Left hindlimb (tissue), 1 donor: ENCODE measurements around the gene ZNF593.
A peak's percentile ranks its signal among the peaks of the same experiment; 100 is the strongest.

Experiments
- DNase-seq: peaks from one replicate; pipeline ENCODE4 v3.0.0-alpha.2; 2018

ZNF593 gene

DNA sequence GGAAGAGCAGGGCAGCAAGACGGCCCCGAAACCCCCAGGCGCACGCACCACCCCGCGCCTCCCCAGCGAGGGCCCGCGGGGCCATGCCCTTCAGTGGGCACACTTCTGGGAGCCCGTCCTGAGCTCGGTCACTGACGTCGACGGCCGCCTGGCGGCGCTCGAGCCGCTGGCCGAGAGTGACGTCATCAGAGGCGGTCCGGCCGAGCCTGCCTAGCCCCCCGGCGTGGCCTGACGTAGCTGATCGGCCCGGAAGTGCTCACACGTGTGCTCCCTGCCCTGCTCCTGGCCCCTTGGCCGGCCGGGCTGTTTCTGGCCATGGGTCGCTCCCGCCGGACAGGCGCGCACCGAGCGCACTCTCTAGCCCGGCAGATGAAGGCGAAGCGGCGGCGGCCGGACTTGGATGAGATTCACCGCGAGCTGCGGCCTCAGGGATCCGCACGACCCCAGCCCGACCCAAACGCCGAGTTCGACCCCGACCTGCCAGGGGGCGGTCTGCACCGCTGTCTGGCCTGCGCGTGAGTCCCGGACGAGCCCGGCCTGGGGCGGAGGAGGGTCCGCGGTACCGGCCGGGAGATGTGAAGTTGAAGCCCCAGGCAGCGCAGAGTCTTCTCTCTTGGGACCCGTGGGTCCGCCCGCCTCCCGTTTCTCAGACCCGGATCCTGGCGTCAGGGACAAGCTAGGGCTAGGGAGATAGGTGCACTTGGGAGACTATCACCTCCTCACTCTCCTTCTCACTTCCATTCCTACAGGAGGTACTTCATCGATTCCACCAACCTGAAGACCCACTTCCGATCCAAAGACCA is at the start of gene ZNF593:
Gene ZNF593, plus strand, starts transcription at position 240 of the 803 bp plus-strand sequence. Its CDS starts 76 bp downstream, at position 316.
- peak; percentile 93 for DNase-seq

DNA sequence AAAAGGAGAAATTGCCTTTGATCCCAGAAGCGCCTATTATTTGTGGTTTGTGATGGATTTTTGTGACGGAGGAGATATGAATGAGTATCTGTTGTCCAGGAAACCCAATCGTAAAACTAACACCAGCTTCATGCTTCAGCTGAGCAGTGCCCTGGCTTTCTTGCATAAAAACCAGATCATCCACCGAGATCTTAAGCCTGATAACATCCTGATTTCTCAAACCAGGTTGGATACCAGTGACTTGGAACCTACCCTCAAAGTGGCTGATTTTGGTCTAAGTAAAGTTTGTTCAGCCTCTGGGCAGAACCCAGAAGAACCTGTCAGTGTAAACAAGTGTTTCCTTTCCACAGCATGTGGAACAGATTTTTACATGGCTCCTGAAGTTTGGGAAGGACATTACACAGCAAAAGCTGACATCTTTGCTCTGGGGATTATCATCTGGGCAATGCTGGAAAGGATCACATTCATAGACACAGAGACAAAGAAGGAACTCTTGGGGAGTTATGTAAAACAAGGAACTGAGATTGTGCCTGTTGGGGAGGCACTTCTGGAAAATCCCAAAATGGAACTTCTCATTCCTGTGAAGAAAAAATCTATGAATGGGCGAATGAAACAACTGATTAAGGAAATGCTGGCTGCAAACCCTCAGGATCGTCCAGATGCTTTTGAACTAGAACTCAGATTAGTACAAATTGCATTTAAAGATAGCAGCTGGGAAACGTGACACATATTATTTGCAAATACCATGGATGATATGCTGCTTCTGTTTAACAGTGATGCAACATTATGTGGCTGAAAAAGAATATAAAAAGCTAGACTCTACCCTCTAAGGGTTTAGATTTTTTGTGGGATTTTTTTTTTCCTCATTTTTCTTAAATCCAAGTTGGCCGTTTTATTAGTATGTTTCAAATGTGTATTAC is 47.6 kb upstream of the ZNF593 start:
- no peak for DNase-seq

DNA sequence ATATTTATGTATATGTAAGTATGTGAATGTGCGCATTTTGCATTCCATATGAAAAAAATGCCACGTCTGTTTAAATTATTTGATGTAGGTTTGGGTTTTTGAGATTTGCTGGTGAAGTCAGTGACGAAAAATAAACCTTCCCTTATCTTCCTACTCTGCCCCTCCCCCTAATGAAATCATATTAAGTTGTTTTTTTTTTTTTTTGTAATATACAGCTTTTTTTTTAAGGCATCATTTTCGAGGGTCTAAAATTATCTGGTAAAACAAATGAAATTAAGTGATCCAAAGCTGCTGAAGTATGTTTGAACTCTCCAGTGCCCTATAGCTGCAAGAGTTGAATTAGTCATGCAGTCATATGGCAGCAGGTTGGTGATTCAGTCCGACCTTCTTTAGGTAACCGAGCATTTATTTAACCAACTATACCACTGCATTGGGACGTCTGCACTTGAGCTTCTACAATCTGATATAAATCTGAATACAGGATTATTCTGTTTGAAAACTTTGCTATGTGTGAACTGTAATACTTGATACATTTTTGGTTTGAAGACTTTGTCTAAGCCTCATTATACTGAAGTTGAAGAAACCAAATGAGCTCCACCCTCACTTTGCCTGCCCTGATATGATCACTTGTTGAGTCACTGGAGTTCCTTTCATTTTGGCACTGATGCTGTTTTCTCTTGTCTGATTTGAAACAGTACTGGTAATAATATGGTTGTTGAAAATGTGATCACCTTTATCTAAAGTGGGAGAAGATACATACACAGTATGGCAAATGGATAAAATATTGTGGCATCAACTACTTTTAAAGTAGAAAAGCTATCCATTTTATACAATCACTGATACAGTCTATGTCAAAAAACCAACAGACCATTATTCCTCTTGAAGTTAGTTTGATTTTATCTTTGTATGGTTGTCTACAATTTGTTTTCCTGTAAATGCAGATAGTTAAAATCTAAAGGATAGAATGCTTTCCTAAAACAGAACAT is 46.4 kb upstream of the ZNF593 start:
- DNase-seq: no peak

DNA sequence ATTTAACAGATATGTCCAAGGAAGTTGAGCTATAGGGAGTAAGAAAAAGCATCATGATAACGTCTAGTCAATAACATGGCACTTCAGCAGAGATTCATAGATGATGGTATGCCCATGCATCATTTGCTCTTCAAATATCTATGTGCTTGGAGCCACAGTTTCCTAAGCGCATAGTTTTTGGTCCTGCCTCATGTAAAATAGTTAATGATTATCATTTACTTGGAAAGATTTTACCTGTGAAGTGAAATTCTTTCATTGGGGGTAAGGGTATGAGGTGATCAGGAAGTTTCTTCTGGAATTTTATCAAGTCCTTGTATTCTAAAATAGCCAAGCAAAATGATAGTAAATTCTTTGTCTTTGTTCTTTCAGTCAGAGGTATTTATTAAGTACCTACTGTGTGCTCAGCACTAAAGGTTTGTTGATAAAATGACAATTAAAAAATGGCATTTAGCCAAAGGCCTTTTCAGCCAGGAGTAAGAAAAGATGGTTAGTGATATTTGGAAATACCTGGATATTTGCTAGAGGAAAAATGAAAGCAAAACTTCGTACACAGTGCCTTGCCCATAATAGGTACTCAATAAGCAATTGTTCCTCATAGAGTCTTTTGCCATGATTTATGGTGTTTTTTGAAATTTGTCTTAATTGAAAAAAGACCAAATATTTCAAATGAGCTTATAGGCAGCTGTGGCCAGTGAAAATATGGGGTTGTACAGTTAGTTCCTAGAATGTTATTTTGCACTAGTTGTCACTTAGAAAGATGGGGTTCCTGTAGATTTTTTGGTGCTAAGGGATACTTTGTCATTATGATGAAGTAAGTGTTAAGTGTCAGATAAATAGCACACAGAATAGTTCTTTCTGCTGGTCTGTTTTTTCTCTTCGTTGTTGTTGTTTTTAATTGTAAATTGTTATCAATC is 45.0 kb upstream of the ZNF593 start:
- DNase-seq: no peak

DNA sequence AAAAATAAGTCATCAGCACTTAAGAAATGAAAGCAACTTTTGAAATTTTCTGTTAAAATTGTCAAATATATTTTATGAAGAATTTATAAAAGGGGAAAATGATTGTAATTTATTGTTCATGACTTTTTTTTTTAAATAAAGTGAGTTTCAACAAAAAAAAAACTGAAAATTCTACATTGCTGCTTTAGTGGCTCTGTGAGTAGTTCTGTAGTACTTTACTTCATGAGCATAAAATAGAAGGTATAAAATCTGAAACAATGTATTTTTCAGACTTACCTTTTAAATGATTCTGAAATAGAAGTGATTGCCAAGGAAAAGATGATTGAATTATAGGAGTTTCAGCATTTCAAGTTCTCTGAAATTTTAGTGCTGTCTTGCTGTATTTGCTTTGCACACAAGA is 44.3 kb upstream of the ZNF593 start:
- DNase-seq: no peak

DNA sequence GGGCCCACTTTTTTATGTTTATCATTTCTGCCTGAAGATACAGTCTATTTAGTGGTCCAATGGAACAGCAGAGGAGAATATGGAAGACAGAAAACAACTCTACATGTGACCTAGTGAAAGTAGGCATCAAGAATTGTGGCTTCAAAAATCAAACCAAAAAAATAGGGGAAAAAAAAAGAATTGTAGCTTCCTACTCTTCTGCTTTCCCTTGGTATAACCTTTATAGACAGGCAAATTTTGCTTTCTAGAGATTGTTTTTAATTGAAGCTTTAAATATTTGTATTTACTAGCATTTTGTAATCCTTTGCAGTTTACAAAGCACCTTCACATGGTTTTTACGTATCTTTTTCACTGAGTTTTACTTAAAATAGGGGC is 43.8 kb upstream of the ZNF593 start:
- DNase-seq: no peak

DNA sequence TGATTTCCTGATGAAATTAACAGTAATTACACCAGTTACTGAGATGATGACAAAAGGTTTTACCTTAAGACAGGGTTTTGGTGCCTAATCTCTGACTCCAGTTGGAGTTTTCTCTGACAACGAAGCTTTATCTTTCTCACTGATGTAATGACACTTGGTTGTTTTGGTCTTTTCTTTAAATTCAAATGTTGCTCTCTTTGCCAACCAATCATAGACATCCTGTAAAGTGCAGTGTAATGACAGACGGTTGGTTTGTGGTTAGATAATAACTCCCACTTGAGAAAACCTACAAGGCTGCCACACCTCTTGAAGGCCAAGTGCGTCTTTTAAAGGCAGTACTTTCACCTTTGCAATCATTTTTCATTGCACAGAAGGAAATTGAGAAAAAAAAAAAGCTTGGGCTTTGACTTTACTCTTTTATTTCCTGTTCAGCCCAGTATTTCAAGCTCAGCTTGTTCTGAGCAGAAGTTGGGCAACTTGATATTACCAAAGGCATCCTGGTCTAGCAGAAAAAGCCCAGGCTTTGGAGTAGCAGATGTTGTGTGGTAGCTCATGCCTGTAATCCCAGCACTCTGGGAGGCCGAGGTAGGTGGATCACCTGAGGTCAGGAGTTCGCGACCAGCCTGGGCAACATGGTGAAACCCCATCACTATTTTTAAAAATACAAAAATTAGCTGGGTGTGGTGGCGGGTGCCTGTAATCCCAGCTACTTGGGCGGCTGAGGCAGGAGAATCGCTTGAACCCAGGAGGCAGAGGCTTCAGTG is 43.2 kb upstream of the ZNF593 start:
- no peak for DNase-seq

DNA sequence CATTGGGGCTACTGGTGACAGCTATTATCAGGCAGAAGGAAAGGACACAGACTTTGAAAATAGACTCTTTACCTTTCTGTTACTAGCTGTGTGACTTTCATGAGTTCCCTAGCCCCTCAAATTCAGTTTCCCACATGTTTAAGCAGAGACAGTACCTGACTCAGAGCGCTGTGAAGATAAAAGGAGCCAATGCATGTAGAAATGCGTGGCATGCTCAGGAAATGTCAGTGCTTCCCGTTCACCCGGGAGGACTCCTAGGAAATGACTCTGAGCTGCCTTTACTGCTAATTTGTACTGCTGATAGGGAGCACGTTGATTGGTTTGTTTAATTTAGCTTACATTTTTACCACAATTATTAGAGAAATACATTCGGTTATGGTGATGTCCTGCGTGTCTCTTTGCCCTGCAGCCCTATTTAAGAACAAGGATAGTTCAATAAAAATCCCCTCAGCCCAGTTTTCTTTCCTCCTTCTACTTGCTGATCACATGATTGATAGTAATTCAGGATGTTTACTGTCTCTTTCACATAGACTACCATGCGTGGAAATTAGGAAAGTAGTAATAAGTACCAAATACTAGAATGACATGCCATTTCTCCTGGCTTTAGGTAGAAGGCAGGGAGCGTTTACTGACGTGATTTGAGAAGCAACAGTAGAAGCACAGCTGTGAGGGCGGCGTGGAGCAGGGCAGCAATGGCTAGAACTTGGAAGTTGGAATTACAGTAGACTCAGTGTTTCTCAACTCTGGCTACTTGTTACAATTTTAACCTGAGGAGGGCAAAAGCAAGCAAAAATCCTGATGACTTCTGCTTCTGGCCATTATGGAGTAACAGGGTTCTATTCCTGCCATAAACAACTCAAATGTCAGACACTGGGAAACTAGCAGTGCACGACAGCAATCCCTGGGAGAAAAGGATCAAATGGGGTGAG is 42.2 kb upstream of the ZNF593 start:
- no peak for DNase-seq

DNA sequence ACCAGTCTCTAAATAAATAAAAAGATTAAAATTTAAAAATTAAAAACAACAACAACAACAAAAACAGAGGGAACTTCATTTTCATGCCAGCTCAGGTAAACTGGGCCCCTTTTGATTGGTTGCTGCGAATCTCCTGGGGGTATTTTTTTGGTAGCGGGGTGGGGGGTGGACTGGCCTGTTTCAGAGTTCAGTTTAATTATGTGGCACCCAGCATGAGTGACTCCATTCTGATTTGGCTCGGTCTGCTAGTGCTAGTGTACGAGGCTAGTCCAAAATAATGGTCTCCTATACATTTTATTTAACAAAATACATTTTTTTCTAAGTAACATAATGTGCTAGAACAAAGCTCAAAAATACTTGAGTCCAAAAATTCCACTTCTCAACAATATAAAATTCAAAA is 39.9 kb upstream of the ZNF593 start:
- DNase-seq: no peak

DNA sequence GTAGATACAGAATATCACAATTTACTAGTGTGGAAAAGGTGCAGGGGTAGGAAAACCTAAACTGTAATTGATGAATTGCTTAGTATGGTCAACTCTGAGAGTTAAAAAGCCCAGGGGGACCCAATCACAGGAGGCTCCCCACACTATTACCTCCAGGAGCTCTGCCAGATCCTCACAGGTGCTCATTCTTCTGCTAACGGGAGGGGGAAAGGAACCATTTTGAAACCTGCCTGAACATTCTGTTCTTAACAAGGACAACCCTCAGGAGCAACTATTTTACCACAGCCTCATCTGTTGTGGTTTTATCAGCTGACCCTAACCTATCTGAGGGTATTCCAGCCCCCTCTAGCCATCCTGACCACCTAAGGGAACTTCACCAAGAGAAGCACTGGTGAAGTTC is 39.0 kb upstream of the ZNF593 start:
- no peak for DNase-seq

DNA sequence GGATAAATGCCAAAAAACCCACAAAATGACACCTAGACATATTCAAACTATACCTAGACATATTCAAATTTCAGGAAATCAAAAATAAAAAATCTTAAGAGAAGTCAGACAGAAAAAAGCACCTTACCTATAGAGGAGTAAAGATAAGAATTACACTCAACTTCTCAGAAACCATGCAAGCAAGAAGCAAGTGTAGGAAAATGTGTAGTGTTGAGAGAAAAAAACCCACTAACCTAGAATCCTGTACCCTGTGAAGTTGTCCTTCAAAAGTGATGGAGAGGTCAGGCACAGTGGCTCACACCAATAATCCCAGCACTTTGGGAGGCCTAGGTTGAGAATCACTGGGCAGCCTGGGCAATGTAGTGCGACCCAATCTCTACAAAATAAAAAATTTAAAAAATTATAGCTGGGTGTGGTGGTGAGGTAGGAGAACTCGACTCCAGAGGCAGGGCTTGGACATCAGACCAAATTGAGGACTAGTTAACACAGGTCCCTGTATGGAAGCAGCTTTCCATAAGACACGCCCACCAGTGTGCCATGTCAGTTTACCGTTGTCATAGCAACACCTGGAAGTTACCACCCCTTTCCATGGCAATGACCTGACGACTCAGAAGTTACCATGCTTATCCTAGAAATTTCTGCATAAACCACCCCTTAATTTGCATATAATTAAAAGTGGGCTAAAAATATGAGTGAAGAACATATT is 37.4 kb upstream of the ZNF593 start:
- DNase-seq: no peak

DNA sequence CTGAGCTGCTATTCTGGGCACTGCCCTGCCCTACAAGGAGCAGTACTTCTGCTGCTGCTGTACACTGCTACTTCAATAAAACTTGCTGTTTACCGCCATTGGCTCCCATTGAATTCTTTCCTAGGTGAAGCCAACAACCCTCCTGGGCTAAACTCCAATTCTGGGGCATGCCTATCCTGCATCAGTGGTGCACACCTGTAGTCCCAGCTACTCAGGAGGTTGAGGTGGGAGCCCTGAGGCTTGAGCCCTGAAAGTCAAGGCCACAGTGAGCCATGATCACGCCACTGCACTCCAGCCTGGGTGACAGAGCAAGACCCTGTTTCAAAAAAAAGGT is 36.9 kb upstream of the ZNF593 start:
- no peak for DNase-seq

DNA sequence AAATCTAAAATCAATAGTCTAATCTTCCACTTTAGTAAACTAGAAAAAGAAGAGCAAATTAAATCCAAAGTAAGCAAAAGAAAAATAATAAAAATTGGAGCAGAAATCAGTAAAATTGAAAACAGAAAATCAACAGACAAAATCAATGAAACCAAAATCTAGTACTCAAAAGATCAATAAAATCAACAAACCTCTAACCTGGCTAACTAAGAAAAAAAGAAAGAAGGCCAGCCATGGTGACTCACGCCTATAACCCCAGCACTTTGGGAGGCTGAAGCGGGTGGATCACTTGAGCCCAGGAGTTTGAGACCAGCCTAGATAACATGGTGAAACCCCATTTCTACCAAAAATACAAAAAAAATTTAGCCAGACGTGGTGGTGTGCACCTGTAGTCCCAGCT is 35.2 kb upstream of the ZNF593 start:
- no peak for DNase-seq

DNA sequence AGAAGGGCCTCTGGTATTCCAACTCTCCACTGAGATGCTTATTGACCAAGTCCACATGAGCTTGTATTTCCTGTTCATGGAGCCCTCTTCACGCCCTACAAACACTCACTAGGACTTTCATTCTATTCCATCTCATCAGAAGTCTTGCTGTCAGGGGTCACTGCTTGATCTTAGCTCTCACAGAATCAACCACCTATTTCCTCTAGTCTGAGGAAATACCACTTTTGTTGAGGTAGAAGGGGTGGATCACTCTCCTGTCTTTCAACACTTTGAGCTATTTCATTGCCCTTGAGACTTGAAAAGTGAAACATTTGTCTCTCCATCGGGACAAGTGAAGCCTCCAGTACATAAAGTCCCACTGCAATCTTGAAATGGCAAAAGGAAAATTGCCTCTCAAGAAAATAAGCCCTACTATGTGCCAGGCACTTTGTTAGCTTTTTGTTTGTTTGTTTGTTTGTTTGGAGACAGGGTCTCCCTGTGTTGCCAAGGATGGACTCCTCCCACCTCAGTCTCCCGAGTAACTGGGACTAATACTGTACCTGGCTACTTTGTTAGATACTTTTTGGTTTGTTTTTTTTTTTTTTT is 30.6 kb upstream of the ZNF593 start:
- DNase-seq: no peak

DNA sequence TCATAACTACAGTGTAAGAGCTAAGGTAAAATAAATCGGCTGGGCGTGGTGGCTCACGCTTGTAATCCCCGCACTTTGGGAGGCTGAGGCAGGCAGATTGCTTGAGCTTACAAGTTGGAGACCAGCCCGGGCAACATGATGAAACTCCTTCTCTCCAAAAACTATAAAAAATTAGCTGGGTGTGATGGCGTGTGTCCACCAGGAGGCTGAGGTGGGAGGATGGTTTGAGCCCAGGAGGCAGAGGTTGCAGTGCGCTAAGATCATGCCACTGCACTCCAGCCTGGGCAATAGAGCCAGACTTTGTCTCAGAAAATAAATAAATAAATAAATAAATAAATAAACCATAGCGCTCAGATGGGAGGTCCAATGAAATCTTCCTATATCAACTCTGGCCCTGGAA is 27.5 kb upstream of the ZNF593 start:
- no peak for DNase-seq

DNA sequence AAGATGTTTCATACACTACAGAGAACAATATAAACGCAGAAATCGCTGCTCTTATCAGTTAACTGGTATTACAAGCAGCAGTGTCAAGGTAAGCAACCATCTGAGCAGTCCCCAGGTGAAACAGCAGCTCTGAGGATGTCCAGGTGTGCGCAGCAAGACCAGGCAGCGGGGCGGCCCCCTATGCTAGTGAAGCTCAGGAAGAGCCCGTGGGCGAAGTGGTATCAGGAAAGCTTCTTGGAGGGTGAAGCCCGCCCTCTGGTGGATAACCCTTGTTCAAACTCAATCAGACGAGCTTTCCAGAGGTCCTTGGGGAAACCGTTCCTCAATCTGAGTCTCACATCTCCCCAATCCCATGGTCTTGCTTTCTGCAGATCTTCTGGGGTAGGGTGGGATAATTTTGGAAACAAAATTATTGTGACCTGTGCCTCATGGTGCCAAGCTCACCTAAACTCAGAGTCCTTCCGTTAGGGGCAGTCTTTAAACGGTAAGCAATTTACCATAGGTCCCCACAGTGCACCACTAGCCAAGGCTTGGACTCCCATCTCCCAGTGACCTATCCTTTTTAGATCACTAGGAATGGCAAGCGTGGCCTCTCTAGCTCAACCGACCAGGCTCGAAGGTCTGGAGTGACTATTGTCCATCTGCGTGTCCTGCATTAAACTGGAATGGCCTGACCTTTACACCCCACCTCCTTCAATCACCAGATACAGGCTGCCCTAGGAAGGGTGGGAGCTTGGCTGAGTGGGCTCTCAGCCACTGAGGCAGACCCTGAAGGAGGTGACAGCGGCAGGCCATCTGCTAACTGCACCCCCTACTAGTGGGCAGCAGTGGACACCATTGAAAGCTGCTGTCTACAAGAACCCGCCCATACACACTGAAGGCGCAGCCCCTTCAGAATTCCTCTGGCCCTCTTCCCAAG is 24.4 kb upstream of the ZNF593 start:
- DNase-seq: peak; percentile 77

DNA sequence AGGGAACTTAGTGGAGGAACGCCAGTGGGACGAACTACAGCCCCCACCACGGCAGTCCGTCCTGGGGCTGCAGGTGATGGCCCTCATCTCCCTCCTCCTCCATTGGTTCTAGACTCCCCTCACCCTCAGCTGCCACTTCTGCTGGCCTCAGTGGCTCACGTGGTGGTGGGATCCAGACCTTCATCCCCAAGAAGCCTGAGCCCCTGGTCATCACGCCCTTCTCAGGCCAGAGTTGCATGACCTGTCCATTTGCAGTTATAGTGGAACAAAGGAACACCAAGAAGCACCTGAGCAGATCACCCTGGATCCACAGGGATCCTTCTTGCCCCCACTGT is 23.8 kb upstream of the ZNF593 start:
- DNase-seq: no peak

DNA sequence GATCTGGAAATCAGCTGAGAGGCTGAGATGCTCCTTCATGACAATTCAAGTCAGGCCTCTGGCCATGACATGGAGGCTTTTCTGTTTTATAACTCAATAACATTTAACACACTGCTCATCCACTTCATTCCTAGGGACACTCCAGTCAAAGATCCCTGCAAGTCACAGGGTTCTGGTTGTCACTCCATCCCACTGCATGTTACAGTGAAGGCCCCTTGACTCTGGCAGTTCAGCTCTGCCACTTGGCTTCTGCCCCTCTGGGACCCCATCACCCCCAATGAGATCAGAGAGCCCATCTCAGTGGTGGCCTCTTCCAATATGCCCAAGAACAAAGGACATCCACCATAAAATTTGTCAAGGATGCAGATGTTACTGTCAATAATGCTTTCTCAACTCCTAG is 20.8 kb upstream of the ZNF593 start:
- DNase-seq: no peak
